ENCODE data around the gene HABP2. TPM values are rescaled to one million over a fixed set of nuclear protein-coding genes. Genes with fewer than 3 reads are reported as not detected.

Gene HABP2
- polyA plus RNA-seq, 3 donors: not detected

- Mint-ChIP-seq H3K27me3 (ENCODE audit: low read depth in 3 of 3) (peaks cover 21 to 38% (median 24%) of the 10 kb centered on the region in 3 donors), H3K27ac (no peak overlapping the region), H3K36me3 (no peaks in the 10 kb centered on the region), H3K9me3 (no peaks in the 10 kb centered on the region), H3K4me1 (no peaks in the 10 kb centered on the region), H3K4me3 (no peak overlapping the region)
- DNase-seq: no peak
- intact Hi-C loops (cut with micrococcal nuclease): no loop called here
- no peaks in the 10 kb centered on the region for H4K20me1 ChIP-seq (ENCODE audit: insufficient read depth, low read length)
- no peaks in the 10 kb centered on the region for H3K79me2 ChIP-seq (ENCODE audit: insufficient read depth, low read length)
- no peak overlapping the region for H2AFZ ChIP-seq (ENCODE audit: insufficient read depth, low read depth, low read length, poor library complexity, severe bottlenecking)
- no peaks in the 10 kb centered on the region for H3K4me1 ChIP-seq (ENCODE audit: control insufficient read depth in 1 of 2, insufficient read depth in 2 of 2, low read length in 2 of 2)
- no peak overlapping the region for H3K9ac ChIP-seq (ENCODE audit: insufficient read depth, low read length, poor library complexity, severe bottlenecking)
- no peak overlapping the region for H3K4me3 ChIP-seq (replicated peaks in 1 of 3; ENCODE audit: low read depth in 2 of 3, low read length in 3 of 3)
- no peaks in the 10 kb centered on the region for H3K9me3 ChIP-seq (replicated peaks in 1 of 2; ENCODE audit: control insufficient read depth in 1 of 2, insufficient read depth in 1 of 2, low read length in 2 of 2)
- WGBS (ENCODE audit: insufficient coverage): 93% methylated on average over 4 of the region's 7 CpGs
- H3K36me3 ChIP-seq (replicated peaks in 1 of 2; ENCODE audit: control insufficient read depth in 1 of 2, insufficient read depth in 2 of 2, low read length in 2 of 2): no peaks in the 10 kb centered on the region
- no peak overlapping the region for H3K4me2 ChIP-seq (replicated peaks; ENCODE audit: extremely low read depth, low read length, poor library complexity, severe bottlenecking)
- no peak overlapping the region for H3K27ac ChIP-seq (ENCODE audit: low read depth in 1 of 2, low read length in 2 of 2)
- no peak for TF ChIP-seq CTCF (IDR thresholded peaks at IDR 0.05)
- peaks cover 12 to 14% of the 10 kb centered on the region in 2 donors for H3K27me3 ChIP-seq (ENCODE audit: control insufficient read depth in 2 of 2, insufficient read depth in 2 of 2, low read length in 2 of 2)
These were observed 65.5 kb downstream of the HABP2 start for GRCh38 chr10:113618338-113618737.

GRCh38 chr10:113619401-113619800 is 66.5 kb downstream of the HABP2 start:
- Histone ChIP-seq H3K36me3 (replicated peaks in 1 of 2; ENCODE audit: control insufficient read depth in 1 of 2, insufficient read depth in 2 of 2, low read length in 2 of 2) (no peaks in the 10 kb centered on the region), H3K27ac (ENCODE audit: low read depth in 1 of 2, low read length in 2 of 2) (no peak overlapping the region), H3K27me3 (ENCODE audit: control insufficient read depth in 2 of 2, insufficient read depth in 2 of 2, low read length in 2 of 2) (peaks cover 12 to 14% of the 10 kb centered on the region in 2 donors), H3K4me3 (replicated peaks in 1 of 3; ENCODE audit: low read depth in 2 of 3, low read length in 3 of 3) (no peak overlapping the region), H3K4me1 (ENCODE audit: control insufficient read depth in 1 of 2, insufficient read depth in 2 of 2, low read length in 2 of 2) (no peaks in the 10 kb centered on the region), H4K20me1 (ENCODE audit: insufficient read depth, low read length) (no peaks in the 10 kb centered on the region), H2AFZ (ENCODE audit: insufficient read depth, low read depth, low read length, poor library complexity, severe bottlenecking) (no peak overlapping the region), H3K9me3 (replicated peaks in 1 of 2; ENCODE audit: control insufficient read depth in 1 of 2, insufficient read depth in 1 of 2, low read length in 2 of 2) (no peaks in the 10 kb centered on the region), H3K4me2 (replicated peaks; ENCODE audit: extremely low read depth, low read length, poor library complexity, severe bottlenecking) (no peak overlapping the region), H3K79me2 (ENCODE audit: insufficient read depth, low read length) (no peaks in the 10 kb centered on the region), H3K9ac (ENCODE audit: insufficient read depth, low read length, poor library complexity, severe bottlenecking) (no peak overlapping the region)
- Mint-ChIP-seq H3K4me1 (no peaks in the 10 kb centered on the region), H3K36me3 (no peaks in the 10 kb centered on the region), H3K9me3 (no peaks in the 10 kb centered on the region), H3K27me3 (ENCODE audit: low read depth in 3 of 3) (peaks cover 18 to 35% (median 24%) of the 10 kb centered on the region in 3 donors), H3K27ac (no peak overlapping the region), H3K4me3 (no peak overlapping the region)
- TF ChIP-seq CTCF (IDR thresholded peaks at IDR 0.05): no peak
- DNase-seq: no peak
- intact Hi-C loops (cut with micrococcal nuclease): no loop called here
- no CpG with 5 or more reads among the region's 1 CpG for WGBS (ENCODE audit: insufficient coverage)

Data from CD14-positive monocyte (primary cell).